ENCODE data around the gene SSH2. TPM values are rescaled to one million over a fixed set of nuclear protein-coding genes. Genes with fewer than 3 reads are reported as not detected.
A peak's percentile ranks its signal among the peaks of the same experiment; 100 is the strongest.
"Not testable (repeated sequence)": the region's sequence is repeated elsewhere in the genome, so short reads cannot be mapped to it uniquely, and the experiment has no call there.

SSH2 gene
- total RNA-seq, 1 donor from 2014 or later, result 38.8 TPM

GRCh38 chr17:29661213-29661612, 268.8 kb downstream of the SSH2 start:
- intact Hi-C loops (cut with DNase I), result no loop called here
- no peak for DNase-seq (ENCODE audit: low spot score)

- intact Hi-C loops (cut with DNase I), result no loop called here
- DNase-seq (ENCODE audit: low spot score), result no peak
Measured at GRCh38 chr17:29659155-29659554, 270.9 kb downstream of the SSH2 start.

DNA sequence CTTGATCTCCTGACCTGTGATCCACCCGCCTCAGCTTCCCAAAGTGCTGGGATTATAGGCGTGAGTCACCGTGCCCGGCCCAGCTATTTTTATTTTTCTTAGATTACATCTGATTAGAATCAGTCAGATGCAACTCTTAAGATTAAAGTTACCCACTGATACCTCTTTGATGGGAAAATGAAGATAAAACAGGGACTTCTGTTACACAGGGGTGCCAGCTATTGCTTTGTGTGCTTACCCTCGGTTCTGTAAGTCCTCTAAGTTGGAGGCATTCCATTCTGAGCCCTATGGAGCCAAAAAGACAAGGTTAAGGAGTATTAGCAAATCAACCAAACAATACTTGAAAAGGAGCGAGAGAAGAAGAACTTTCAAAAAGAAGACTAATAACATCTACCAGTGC, 274.7 kb downstream of the SSH2 start:
- DNase-seq (ENCODE audit: low spot score), result no peak
- intact Hi-C loops (cut with DNase I), result no loop called here

DNA sequence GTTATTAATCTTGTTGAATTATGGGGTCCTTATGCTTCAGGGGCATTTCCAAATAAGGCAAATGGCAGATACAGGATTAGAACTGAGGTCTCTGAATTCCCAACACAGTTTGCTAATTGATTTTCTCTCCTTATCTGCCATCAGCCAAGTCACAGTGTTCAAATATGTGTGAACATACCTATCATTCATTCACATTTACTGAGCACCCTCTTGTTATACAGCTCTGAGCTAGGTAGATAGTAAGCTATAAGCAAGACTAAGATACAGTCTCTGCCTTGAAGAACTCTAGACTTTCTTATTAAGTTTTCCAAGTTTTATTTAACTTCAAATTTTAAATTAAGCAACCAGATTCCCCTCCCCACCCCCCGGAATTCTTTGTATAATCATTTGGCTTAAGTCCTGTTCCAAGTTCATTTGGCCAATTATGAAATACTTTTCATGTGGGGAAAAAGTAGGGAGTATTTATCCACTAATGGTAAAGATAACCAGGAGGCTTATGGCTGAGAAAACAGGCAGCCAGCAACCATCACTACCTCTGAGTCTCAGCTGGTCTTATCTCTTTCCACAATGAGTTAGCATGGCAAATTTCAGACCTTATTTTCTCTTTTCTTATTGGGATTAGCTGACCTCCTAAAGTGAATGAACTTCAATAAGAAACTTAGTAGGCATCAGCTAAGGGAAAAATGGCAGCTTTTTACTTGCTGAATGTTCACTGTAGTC, 275.9 kb downstream of the SSH2 start:
- intact Hi-C loops (cut with DNase I), result no loop called here
- no peak for DNase-seq (ENCODE audit: low spot score)

GRCh38 chr17:29652976-29653375, 277.1 kb downstream of the SSH2 start:
- no peak for DNase-seq (ENCODE audit: low spot score)
- intact Hi-C loops (cut with DNase I), result no loop called here

DNA sequence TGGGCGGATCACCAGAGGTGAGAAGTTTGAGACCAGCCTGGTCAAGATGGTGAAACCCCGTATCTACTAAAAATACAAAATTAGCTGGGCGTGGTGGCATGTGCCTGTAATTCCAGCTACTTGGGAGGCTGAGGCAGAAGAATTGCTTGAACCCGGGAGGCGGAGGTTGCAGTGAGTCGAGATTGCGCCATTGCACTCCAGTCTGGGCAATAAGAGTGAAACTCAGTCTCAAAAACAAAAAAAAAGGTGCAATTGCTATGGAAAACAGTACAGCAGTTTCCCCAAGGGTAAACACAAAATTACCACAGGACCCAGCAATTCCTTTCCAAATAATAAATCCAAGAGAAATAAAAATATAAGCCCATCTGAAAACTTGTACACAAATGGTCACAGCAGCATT, 278.1 kb downstream of the SSH2 start:
- DNase-seq (ENCODE audit: low spot score); intact Hi-C loops (cut with DNase I): not testable (repeated sequence)

GRCh38 chr17:29650396-29650795, 279.6 kb downstream of the SSH2 start:
- intact Hi-C loops (cut with DNase I), result no loop called here

GRCh38 chr17:29649359-29649758, 280.7 kb downstream of the SSH2 start:
- intact Hi-C loops (cut with DNase I), result no loop called here
- no peak for DNase-seq (ENCODE audit: low spot score)

More at GRCh38 chr17:29650396-29650795, 279.6 kb downstream of the SSH2 start:
- no peak for DNase-seq (ENCODE audit: low spot score)

GRCh38 chr17:29648005-29648404, 282.0 kb downstream of the SSH2 start:
- DNase-seq (ENCODE audit: low spot score), result no peak
- intact Hi-C loops (cut with DNase I), result no loop called here

GRCh38 chr17:29645515-29646051, 284.4 kb downstream of the SSH2 start:
- DNase-seq (ENCODE audit: low spot score), result no peak
- intact Hi-C loops (cut with DNase I), result no loop called here

- intact Hi-C loops (cut with DNase I), result loop anchor here (2.0 kb wide), 2 partner anchors 21 to 117 kb away; partner anchors contain the start of gene CORO6
- DNase-seq (ENCODE audit: low spot score), result no peak
Measured at GRCh38 chr17:29643817-29644160, 286.2 kb downstream of the SSH2 start.

- intact Hi-C loops (cut with DNase I), result loop anchor here (2.0 kb wide), 2 partner anchors 19 to 119 kb away; partner anchors contain the start of gene CORO6
- DNase-seq (ENCODE audit: low spot score), result no peak
Measured at GRCh38 chr17:29642171-29642611, 287.8 kb downstream of the SSH2 start.

DNA sequence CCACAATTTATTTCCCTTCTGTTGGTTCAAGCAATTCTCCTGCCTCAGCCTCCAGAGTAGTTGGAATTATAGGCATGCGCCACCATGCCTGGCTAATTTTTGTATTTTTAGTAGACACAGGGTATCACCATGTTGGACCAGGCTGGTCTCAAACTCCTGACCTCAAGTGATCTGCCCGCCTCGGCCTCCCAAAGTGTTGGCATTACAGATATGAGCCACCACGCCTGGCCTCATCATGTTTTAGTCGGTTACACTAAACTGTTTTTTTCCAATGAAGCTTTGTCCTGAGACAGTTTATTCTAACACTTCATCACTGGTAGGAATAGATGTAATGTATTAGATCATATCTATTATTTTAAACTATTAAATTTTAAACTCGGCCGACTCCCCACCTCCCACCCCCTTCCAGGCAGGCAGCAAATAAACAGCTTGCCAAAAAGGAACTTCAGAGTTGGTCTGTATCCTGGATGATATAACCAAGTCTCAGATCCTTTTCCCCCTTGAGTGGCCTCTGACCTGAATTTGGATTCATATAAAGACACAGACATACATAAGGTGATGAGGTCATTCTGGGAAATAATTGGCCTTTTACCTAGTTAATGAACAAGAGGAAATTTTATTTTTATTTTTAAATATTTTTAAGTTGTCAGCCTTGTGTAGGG, 288.9 kb downstream of the SSH2 start:
- intact Hi-C loops (cut with DNase I), result no loop called here
- no peak for DNase-seq (ENCODE audit: low spot score)

DNA sequence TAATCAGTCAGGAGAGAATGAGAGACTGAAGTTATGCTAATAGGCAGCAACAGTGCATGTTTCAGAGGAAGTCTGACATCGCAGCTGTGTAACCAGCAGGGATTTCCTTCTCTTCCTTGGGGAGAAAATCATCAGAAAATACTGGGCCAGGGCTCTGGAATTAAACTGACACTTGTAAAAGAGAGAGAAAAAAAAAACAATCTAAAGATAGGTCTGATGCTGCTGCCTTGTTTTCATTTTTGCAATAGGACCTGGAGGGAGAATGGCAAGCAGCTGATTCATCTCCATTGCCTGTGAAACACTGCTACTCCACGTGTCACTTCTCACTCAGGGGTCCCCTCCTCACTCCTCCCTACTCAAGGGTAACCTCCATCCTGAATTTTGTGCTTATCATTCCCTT, 289.6 kb downstream of the SSH2 start:
- no peak for DNase-seq (ENCODE audit: low spot score)
- intact Hi-C loops (cut with DNase I), result no loop called here

- DNase-seq (ENCODE audit: low spot score), result no peak
- intact Hi-C loops (cut with DNase I), result no loop called here
Measured at GRCh38 chr17:29633886-29634285, 296.1 kb downstream of the SSH2 start.

DNA sequence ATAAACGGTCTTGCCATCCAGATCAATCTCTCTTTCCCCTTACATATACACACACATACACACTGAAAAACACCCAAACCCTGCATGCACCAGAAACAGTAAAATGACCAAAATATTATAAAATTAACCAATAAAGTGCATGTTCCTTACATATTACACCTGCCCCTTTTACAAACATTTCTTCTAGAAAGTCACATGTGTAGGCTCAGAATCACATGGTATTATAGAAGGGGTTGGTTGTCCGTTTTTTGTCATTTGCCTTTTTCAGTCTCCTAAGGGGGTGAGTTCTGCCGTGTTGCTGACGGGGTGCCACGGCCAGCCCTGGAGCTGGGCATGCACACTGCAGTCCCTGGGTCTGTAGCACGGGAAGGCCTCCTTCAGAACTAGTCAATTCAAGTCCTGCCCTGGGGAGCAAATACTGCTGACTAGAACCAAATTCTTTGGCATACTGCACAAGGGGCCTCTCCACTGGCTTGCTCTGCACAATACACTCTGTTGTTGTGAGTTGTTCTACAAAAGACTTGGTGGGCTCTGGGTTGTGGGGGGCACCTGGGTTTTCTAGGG, 299.3 kb downstream of the SSH2 start:
- intact Hi-C loops (cut with DNase I), result no loop called here
- no peak for DNase-seq (ENCODE audit: low spot score)

DNA sequence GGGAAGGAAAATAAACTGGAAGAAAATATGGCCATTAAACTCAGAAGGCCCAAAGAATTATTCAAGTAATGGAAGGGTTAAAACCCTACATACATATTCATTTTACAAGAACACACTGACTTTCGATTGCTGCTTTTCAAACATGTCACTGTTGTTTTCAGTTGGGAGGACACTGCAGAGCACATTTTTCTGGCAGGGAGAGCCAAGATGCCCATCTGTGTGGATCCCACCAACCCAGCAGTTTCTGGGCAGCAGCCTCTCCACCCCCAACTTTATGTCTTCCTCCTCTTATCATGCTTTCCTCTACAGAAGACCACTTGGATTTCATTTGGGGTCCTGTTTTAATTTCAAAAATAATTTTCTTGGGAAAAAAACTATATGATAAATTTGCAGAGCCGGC, 300.2 kb downstream of the SSH2 start:
- intact Hi-C loops (cut with DNase I), result no loop called here
- peak; percentile 55 for DNase-seq (ENCODE audit: low spot score)

DNA sequence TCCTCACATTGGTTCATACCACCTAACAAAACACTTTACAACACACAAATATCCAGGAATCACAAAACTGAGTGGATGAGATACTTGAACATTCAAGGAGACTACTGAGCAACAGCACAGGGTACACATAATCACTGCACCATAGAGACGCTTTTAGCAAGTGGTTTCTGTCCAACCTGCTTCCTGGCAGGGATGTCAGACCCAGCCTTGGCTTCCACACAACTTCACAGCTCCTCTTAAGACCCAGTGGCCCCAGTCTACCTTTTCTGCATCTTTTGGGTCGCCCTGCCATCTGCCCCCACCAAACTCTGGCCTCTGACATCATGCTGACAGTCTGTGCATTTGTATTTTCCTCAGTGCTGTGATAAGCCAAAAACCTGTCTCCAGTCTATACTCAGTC, 301.4 kb downstream of the SSH2 start:
- peak; percentile 15 for DNase-seq (ENCODE audit: low spot score)
- intact Hi-C loops (cut with DNase I), result no loop called here

DNA sequence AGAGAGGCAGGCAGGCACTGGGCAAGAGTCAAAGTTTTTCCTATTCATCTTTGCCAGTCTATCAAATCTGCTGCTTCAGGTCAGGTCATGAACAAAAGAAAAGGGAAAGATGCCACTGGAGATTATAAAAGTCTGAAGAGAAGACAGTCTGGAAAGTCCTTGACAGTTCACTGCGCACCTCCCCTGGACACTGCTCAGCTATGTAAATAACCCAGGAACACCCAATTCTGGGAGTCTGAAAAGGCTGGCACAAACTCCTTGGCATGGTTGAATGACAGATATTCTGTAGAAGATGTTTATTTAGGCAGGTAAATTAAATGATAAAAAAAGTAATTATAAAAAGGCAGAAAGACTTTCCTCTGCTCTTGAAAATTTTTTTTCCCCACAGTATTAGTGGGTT, 302.1 kb downstream of the SSH2 start:
- intact Hi-C loops (cut with DNase I), result no loop called here
- DNase-seq (ENCODE audit: low spot score), result no peak

- DNase-seq (ENCODE audit: low spot score), result peak; percentile 74
- intact Hi-C loops (cut with DNase I), result no loop called here
Measured at GRCh38 chr17:29625037-29625750, 304.8 kb downstream of the SSH2 start.

Measured in cardiac septum (tissue), 1 donor.